ENCODE data around the gene WDR7. TPM values are rescaled to one million over a fixed set of nuclear protein-coding genes. Genes with fewer than 3 reads are reported as not detected.

WDR7 gene
- total and polyA plus RNA-seq, 9 of the 15 experiments (the other 6 are each of a cell fraction or from before 2014, with no cell fraction given) = 1.4 to 9.4 (median 5.3) TPM

DNA sequence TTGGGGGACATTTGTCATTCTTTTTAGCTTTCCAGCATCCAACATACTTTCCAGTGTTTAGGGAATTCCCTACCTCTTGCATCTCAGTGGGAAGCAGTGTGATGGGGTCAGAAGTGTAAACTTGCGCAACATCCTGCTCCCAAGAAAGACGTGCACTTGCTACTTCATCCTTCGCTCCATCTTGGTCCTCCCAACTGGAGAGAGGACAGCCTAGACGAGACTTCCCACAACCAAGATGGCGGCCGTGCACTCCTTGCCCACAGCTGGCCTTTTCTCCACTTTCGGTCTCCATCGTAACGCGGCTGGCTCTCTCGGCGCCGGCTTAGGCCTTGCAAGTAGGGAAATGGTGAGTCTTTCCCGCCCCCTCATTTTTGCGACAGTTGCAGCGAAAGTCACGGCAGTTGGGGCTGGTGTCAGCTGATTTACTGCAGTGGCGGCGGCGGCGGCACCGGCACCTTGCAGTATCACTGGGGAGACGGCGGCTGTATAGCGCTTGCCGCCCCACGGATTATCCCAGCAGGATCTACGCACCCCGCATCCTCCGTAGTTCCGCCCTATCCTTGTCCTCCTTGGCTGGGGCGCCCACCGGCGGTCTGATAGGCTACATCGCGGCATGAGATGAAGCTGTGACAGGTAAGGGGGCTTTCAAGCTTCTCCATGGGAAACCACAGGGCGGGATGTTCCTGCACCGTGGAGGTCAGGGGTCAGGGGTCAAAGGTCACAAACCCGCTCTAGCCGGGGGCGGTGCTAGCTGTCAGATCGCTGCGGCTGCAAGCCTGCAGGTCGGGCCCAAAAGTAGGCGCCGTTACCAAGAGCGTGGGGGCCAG lies at the start of gene WDR7 (continued):
- TF ChIP-seq KDM1A (IDR thresholded peaks at IDR 0.05) (peak in 1 of 2 experiments; percentile 21; a peak in 1 of 4 replicates), KAT7 (CRISPR knock-in tag; IDR thresholded peaks at IDR 0.05; ENCODE audit: borderline replicate concordance) (peak; percentile 92; the same call in 1 of the 2 replicates), NR2C2 (CRISPR knock-in tag; IDR thresholded peaks at IDR 0.05) (peak; percentile 98), NR2C2 (tag; IDR thresholded peaks at IDR 0.05) (peak; percentile 99), MTA2 (IDR thresholded peaks at IDR 0.05; ENCODE audit: low read depth) (peak; percentile 82), GTF2E2 (tag; IDR thresholded peaks at IDR 0.05) (no peak), ZSCAN32 (CRISPR knock-in tag; IDR thresholded peaks at IDR 0.05) (no peak), SP1 (CRISPR knock-in tag; IDR thresholded peaks at IDR 0.05) (peak; percentile 76), SNIP1 (IDR thresholded peaks at IDR 0.05; ENCODE audit: low read depth) (peak; percentile 88), DIDO1 (tag; IDR thresholded peaks at IDR 0.05; ENCODE audit: low read depth) (peak; percentile 51), KAT8 (IDR thresholded peaks at IDR 0.05; ENCODE audit: low read depth) (no peak), DMBX1 (CRISPR knock-in tag; IDR thresholded peaks at IDR 0.05; ENCODE audit: borderline replicate concordance) (no peak), HNRNPLL (IDR thresholded peaks at IDR 0.05; ENCODE audit: low read depth, low read length, poor library complexity, severe bottlenecking) (peak; percentile 81), ZNF253 (CRISPR knock-in tag; conservative IDR thresholded peaks at IDR 0.05) (no peak), GATAD2A (IDR thresholded peaks at IDR 0.05) (no peak), EHMT2 (IDR thresholded peaks at IDR 0.05) (peak; percentile 86), CC2D1A (IDR thresholded peaks at IDR 0.05) (peak; percentile 14; the same call in 1 of the 2 replicates)
- TF ChIP-seq, protein P1, sequence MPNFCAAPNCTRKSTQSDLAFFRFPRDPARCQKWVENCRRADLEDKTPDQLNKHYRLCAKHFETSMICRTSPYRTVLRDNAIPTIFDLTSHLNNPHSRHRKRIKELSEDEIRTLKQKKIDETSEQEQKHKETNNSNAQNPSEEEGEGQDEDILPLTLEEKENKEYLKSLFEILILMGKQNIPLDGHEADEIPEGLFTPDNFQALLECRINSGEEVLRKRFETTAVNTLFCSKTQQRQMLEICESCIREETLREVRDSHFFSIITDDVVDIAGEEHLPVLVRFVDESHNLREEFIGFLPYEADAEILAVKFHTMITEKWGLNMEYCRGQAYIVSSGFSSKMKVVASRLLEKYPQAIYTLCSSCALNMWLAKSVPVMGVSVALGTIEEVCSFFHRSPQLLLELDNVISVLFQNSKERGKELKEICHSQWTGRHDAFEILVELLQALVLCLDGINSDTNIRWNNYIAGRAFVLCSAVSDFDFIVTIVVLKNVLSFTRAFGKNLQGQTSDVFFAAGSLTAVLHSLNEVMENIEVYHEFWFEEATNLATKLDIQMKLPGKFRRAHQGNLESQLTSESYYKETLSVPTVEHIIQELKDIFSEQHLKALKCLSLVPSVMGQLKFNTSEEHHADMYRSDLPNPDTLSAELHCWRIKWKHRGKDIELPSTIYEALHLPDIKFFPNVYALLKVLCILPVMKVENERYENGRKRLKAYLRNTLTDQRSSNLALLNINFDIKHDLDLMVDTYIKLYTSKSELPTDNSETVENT (CRISPR knock-in tag; IDR thresholded peaks at IDR 0.05) = 0 out of 2 replicates have a peak, but pooled peaks have one; percentile 26
- TF ChIP-seq, protein P2, sequence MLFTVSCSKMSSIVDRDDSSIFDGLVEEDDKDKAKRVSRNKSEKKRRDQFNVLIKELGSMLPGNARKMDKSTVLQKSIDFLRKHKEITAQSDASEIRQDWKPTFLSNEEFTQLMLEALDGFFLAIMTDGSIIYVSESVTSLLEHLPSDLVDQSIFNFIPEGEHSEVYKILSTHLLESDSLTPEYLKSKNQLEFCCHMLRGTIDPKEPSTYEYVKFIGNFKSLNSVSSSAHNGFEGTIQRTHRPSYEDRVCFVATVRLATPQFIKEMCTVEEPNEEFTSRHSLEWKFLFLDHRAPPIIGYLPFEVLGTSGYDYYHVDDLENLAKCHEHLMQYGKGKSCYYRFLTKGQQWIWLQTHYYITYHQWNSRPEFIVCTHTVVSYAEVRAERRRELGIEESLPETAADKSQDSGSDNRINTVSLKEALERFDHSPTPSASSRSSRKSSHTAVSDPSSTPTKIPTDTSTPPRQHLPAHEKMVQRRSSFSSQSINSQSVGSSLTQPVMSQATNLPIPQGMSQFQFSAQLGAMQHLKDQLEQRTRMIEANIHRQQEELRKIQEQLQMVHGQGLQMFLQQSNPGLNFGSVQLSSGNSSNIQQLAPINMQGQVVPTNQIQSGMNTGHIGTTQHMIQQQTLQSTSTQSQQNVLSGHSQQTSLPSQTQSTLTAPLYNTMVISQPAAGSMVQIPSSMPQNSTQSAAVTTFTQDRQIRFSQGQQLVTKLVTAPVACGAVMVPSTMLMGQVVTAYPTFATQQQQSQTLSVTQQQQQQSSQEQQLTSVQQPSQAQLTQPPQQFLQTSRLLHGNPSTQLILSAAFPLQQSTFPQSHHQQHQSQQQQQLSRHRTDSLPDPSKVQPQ (CRISPR knock-in tag; IDR thresholded peaks at IDR 0.05; ENCODE audit: borderline replicate concordance) = no peak
- TF ChIP-seq, protein P3, sequence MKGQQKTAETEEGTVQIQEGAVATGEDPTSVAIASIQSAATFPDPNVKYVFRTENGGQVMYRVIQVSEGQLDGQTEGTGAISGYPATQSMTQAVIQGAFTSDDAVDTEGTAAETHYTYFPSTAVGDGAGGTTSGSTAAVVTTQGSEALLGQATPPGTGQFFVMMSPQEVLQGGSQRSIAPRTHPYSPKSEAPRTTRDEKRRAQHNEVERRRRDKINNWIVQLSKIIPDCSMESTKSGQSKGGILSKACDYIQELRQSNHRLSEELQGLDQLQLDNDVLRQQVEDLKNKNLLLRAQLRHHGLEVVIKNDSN (CRISPR knock-in tag; IDR thresholded peaks at IDR 0.05) = peak; percentile 71
- TF ChIP-seq, protein P4, sequence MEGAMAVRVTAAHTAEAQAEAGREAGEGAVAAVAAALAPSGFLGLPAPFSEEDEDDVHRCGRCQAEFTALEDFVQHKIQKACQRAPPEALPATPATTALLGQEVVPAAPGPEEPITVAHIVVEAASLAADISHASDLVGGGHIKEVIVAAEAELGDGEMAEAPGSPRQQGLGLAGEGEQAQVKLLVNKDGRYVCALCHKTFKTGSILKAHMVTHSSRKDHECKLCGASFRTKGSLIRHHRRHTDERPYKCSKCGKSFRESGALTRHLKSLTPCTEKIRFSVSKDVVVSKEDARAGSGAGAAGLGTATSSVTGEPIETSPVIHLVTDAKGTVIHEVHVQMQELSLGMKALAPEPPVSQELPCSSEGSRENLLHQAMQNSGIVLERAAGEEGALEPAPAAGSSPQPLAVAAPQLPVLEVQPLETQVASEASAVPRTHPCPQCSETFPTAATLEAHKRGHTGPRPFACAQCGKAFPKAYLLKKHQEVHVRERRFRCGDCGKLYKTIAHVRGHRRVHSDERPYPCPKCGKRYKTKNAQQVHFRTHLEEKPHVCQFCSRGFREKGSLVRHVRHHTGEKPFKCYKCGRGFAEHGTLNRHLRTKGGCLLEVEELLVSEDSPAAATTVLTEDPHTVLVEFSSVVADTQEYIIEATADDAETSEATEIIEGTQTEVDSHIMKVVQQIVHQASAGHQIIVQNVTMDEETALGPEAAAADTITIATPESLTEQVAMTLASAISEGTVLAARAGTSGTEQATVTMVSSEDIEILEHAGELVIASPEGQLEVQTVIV (CRISPR knock-in tag; IDR thresholded peaks at IDR 0.05; ENCODE audit: borderline replicate concordance) = peak; percentile 96

Measured in K562 (cell line).